ENCODE results near the gene SYNJ1. TPM values are rescaled to one million over a fixed set of nuclear protein-coding genes. Genes with fewer than 3 reads are reported as not detected.

The SYNJ1 gene
- total RNA-seq, 1 donor from 2014 or later = 2.6 TPM

DNA sequence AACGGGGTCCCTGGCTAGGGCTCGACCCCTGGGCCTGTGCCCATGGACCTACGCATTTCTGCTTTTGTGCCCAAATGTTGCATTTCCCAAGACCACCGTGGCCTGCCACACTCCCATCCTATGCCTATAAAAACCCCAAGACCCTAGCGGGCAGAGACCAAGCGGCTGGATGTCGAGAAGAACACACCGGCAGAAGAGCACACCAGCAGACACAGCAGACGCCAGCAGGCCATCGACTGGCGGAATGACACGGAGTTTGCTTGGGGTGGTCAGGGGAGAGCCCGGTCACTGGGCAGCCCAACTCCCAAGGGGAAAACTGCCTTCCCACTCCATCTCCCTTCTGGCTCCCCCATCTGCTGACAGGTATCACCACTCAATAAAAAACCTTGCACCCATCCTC is 146.9 kb downstream of the SYNJ1 start:
- Histone ChIP-seq H3K27me3 (ENCODE audit: control insufficient read depth, insufficient read depth, low read length) (peaks cover 4% of the 10 kb centered on the region), H3K4me3 (ENCODE audit: low read depth, low read length) (no peak overlapping the region), H3K36me3 (ENCODE audit: control insufficient read depth, insufficient read depth, low read length) (no peaks in the 10 kb centered on the region)
- TF ChIP-seq, protein P1, sequence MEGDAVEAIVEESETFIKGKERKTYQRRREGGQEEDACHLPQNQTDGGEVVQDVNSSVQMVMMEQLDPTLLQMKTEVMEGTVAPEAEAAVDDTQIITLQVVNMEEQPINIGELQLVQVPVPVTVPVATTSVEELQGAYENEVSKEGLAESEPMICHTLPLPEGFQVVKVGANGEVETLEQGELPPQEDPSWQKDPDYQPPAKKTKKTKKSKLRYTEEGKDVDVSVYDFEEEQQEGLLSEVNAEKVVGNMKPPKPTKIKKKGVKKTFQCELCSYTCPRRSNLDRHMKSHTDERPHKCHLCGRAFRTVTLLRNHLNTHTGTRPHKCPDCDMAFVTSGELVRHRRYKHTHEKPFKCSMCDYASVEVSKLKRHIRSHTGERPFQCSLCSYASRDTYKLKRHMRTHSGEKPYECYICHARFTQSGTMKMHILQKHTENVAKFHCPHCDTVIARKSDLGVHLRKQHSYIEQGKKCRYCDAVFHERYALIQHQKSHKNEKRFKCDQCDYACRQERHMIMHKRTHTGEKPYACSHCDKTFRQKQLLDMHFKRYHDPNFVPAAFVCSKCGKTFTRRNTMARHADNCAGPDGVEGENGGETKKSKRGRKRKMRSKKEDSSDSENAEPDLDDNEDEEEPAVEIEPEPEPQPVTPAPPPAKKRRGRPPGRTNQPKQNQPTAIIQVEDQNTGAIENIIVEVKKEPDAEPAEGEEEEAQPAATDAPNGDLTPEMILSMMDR (IDR thresholded peaks at IDR 0.05; ENCODE audit: insufficient read depth, low read length, severe bottlenecking) = no peak
- no peak for FAIRE-seq
- DNase-seq (ENCODE audit: low read depth) = no peak

Other genes with a start within 250 kb of the SYNJ1 start
- gene TCP10L, start 142.5 kb downstream of the SYNJ1 start, total RNA-seq = 0.13 and 0.26 TPM in 2 replicates
- gene CFAP298, start 115.6 kb downstream of the SYNJ1 start, total RNA-seq = 37.6 and 39.9 TPM in 2 replicates
- 25.6 and 26.6 TPM in 2 replicates for gene PAXBP1, start 43.7 kb upstream of the SYNJ1 start, total RNA-seq